Uterus (tissue), 2 donors: ENCODE measurements around the gene GALNT18.

Experiments
- POLR2A ChIP-seq, 2 donors: fragments of 450-650 bp; IDR thresholded peaks; one replicate each; pipeline ENCODE4 v1.6.1; 2016; ENCODE audit warnings: antibody characterized with exemption in 2 of 2, mild to moderate bottlenecking in 1 of 2, moderate library complexity in 1 of 2
- TF ChIP-seq, protein P1 (sequence below), 4 experiments: fragments of 200-600 bp in 2 of 4; fragments of 450-650 bp in 2 of 4; sonication (generic) in 2 of 4; IDR thresholded peaks; one replicate each; pipeline ENCODE4 v1.5.1; 2016 to 2019; ENCODE audit warnings: antibody characterized with exemption in 4 of 4, mild to moderate bottlenecking in 2 of 4, moderate library complexity in 1 of 4

DNA sequence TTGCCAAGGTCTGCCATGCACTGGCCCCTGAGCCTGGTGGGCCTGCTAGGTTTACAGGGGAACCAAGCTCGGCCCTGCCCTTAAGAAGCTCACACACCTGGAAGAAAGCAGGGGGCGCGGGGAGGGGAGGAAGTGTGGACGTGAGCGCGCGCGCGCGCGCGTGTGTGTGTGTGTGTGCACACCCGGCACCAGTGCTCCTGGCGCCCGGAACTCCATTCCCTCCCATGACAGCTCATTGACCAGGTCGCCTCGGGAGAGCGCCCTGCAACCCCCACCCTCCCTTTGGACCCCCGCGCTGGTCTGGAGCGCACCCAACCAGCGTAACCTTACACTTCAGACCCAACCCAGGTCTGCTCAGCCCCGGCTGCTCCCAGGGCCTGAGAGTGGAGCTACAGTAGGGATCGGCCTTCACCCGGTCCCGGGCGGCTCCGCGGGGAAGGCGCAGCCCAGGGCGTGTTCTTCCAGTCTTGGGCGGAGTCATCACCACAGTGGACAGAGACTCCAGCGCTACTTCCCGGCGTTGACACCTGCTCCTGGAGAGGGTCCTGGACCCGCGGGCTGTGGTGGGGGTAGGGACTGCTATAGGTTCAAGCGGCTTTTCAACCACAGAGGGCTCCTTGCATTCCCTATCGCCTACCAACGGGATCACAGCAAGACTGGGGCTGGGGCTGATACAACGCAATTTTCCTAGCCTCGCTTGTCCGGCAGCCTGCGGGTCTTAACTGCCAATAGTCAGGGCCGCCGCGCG lies 1.5 kb downstream of the GALNT18 start:
- TF ChIP-seq, protein P1, sequence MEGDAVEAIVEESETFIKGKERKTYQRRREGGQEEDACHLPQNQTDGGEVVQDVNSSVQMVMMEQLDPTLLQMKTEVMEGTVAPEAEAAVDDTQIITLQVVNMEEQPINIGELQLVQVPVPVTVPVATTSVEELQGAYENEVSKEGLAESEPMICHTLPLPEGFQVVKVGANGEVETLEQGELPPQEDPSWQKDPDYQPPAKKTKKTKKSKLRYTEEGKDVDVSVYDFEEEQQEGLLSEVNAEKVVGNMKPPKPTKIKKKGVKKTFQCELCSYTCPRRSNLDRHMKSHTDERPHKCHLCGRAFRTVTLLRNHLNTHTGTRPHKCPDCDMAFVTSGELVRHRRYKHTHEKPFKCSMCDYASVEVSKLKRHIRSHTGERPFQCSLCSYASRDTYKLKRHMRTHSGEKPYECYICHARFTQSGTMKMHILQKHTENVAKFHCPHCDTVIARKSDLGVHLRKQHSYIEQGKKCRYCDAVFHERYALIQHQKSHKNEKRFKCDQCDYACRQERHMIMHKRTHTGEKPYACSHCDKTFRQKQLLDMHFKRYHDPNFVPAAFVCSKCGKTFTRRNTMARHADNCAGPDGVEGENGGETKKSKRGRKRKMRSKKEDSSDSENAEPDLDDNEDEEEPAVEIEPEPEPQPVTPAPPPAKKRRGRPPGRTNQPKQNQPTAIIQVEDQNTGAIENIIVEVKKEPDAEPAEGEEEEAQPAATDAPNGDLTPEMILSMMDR (IDR thresholded peaks at IDR 0.05): no peak
- TF ChIP-seq POLR2A (IDR thresholded peaks at IDR 0.05): no peak
